ENCODE measurements around the gene NFE2L3. TPM values are rescaled to one million over a fixed set of nuclear protein-coding genes. Genes with fewer than 3 reads are reported as not detected.

The NFE2L3 gene
- total RNA-seq, 1 experiment from 2014 or later, result 8.5 TPM

- Histone ChIP-seq H3K27me3 (replicated peaks; ENCODE audit: insufficient read depth, low read depth, low read length, poor library complexity) (no peaks in the 10 kb centered on the region), H3K4me3 (ENCODE audit: low read depth, low read length, poor library complexity, severe bottlenecking) (peak overlapping the region; percentile 72), H3K27ac (ENCODE audit: low read depth, low read length, poor library complexity, severe bottlenecking) (no peak overlapping the region), H3K36me3 (ENCODE audit: insufficient read depth, low read length, poor library complexity, severe bottlenecking) (no peaks in the 10 kb centered on the region), H3K9me3 (ENCODE audit: low read depth, low read length, poor library complexity, severe bottlenecking) (no peaks in the 10 kb centered on the region), H3K4me1 (ENCODE audit: insufficient read depth, low read length, poor library complexity, severe bottlenecking) (peaks cover 13% of the 10 kb centered on the region)
- ChIA-PET POLR2A (ENCODE audit: low non-redundant PET) (no interaction called here), CTCF (no interaction called here)
- TSS peak; percentile 67 for BruUV-seq (replicated peaks)
- intact Hi-C loops (cut with micrococcal nuclease; ENCODE audit: unreplicated experiment), result no loop called here
- no peak for DNase-seq (ENCODE audit: low spot score)
- no peak for TF ChIP-seq EZH2 (IDR thresholded peaks at IDR 0.05; ENCODE audit: borderline replicate concordance, low read depth, low read length, poor library complexity, severe bottlenecking)
- TF ChIP-seq CTCF (conservative IDR thresholded peaks at IDR 0.05; ENCODE audit: low read depth, low read length), result no peak
Measured at GRCh38 chr7:26153241-26153822, 1.3 kb downstream of the NFE2L3 start.

- TF ChIP-seq CTCF (conservative IDR thresholded peaks at IDR 0.05; ENCODE audit: low read depth, low read length) (no peak), EZH2 (IDR thresholded peaks at IDR 0.05; ENCODE audit: borderline replicate concordance, low read depth, low read length, poor library complexity, severe bottlenecking) (no peak)
- H3K4me3 ChIP-seq (ENCODE audit: low read depth, low read length, poor library complexity, severe bottlenecking), result no peak overlapping the region
- BruUV-seq (replicated peaks), result no TSS peak
- ChIA-PET POLR2A (ENCODE audit: low non-redundant PET) (no interaction called here), CTCF (no interaction called here)
- H3K27me3 ChIP-seq (replicated peaks; ENCODE audit: insufficient read depth, low read depth, low read length, poor library complexity), result no peaks in the 10 kb centered on the region
- H3K4me1 ChIP-seq (ENCODE audit: insufficient read depth, low read length, poor library complexity, severe bottlenecking), result peaks cover 13% of the 10 kb centered on the region
- intact Hi-C loops (cut with micrococcal nuclease; ENCODE audit: unreplicated experiment), result no loop called here
- DNase-seq (ENCODE audit: low spot score), result no peak
- no peak overlapping the region for H3K27ac ChIP-seq (ENCODE audit: low read depth, low read length, poor library complexity, severe bottlenecking)
- no peaks in the 10 kb centered on the region for H3K9me3 ChIP-seq (ENCODE audit: low read depth, low read length, poor library complexity, severe bottlenecking)
- H3K36me3 ChIP-seq (ENCODE audit: insufficient read depth, low read length, poor library complexity, severe bottlenecking), result no peaks in the 10 kb centered on the region
Measured at GRCh38 chr7:26153823-26154783, 2.1 kb downstream of the NFE2L3 start.

GRCh38 chr7:26155531-26156375, 3.8 kb downstream of the NFE2L3 start:
- POLR2A ChIA-PET (ENCODE audit: low non-redundant PET), result interaction anchor here (0.5 kb wide), 1 partner anchor 39 kb away, joined by 16 read pairs; no protein-coding TSS in a partner anchor
- no peak for TF ChIP-seq EZH2 (IDR thresholded peaks at IDR 0.05; ENCODE audit: borderline replicate concordance, low read depth, low read length, poor library complexity, severe bottlenecking)
- TF ChIP-seq CTCF (conservative IDR thresholded peaks at IDR 0.05; ENCODE audit: low read depth, low read length), result no peak
- no peak for DNase-seq (ENCODE audit: low spot score)
- H3K9me3 ChIP-seq (ENCODE audit: low read depth, low read length, poor library complexity, severe bottlenecking), result no peaks in the 10 kb centered on the region
- intact Hi-C loops (cut with micrococcal nuclease; ENCODE audit: unreplicated experiment), result no loop called here
- H3K27me3 ChIP-seq (replicated peaks; ENCODE audit: insufficient read depth, low read depth, low read length, poor library complexity), result no peaks in the 10 kb centered on the region
- BruUV-seq (replicated peaks), result no TSS peak
- H3K27ac ChIP-seq (ENCODE audit: low read depth, low read length, poor library complexity, severe bottlenecking), result no peak overlapping the region
- peak overlapping the region; percentile 22 for H3K4me3 ChIP-seq (ENCODE audit: low read depth, low read length, poor library complexity, severe bottlenecking)
- CTCF ChIA-PET, result no interaction called here
- H3K4me1 ChIP-seq (ENCODE audit: insufficient read depth, low read length, poor library complexity, severe bottlenecking), result peaks cover 13% of the 10 kb centered on the region
- H3K36me3 ChIP-seq (ENCODE audit: insufficient read depth, low read length, poor library complexity, severe bottlenecking), result no peaks in the 10 kb centered on the region

Measured in A673 (cell line).